Ovary (tissue), 3 donors: ENCODE results near the gene TNNT2.

ENCODE experiments used
- CTCF ChIP-seq, 3 donors: fragments of 450-650 bp in 2 of 3; fragments of 200-600 bp in 1 of 3; IDR thresholded peaks; one replicate each; pipeline versions ENCODE4 v1.5.1 to v1.8.0; 2016 to 2022; ENCODE audit warnings: antibody characterized with exemption in 3 of 3, mild to moderate bottlenecking in 1 of 3
- POLR2A ChIP-seq: fragments of 450-650 bp; IDR thresholded peaks from one replicate; pipeline ENCODE4 v1.6.1; 2017; ENCODE audit warnings: antibody characterized with exemption, mild to moderate bottlenecking, moderate library complexity
- donor health status: DM: no; HTN: no; CAD: no.

GRCh38 chr1:201406831-201407406 lies 29.4 kb upstream of the TNNT2 start:
- TF ChIP-seq CTCF (IDR thresholded peaks at IDR 0.05) = no peak
- no peak for TF ChIP-seq POLR2A
